H9 (cell line): ENCODE measurements around the gene WNT3A. TPM values are rescaled to one million over a fixed set of nuclear protein-coding genes. Genes with fewer than 3 reads are reported as not detected.
A peak's percentile ranks its signal among the peaks of the same experiment; 100 is the strongest.

Source experiments
- DNase-seq: peaks from one replicate; pipeline ENCODE4 v3.0.0-alpha.2; 2017
- H2AFZ ChIP-seq: one replicate; pipeline ENCODE4 v1.6.1; 2013; ENCODE audit warnings: mild to moderate bottlenecking, low read length, control low read depth, moderate library complexity
- H2AK5ac ChIP-seq: 2 replicates; pipeline ENCODE4 v1.6.1; 2013; ENCODE audit warnings: low read length, control low read depth, mixed read lengths; ENCODE audit not compliant: insufficient read length
- H2BK120ac ChIP-seq: one replicate; pipeline ENCODE4 v1.6.1; 2013; ENCODE audit warnings: low read depth, mild to moderate bottlenecking, low read length, control low read depth, inconsistent platforms; ENCODE audit not compliant: poor library complexity, severe bottlenecking
- H2BK12ac ChIP-seq: 2 replicates; pipeline ENCODE4 v1.6.1; 2013; ENCODE audit warnings: low read length, control low read depth, mixed read lengths, low read depth; ENCODE audit not compliant: insufficient read length
- H2BK15ac ChIP-seq: 2 replicates; pipeline ENCODE4 v1.6.1; 2013; ENCODE audit warnings: low read depth, low read length, control low read depth
- H2BK20ac ChIP-seq: one replicate; pipeline ENCODE4 v1.6.1; 2013; ENCODE audit warnings: low read depth, mild to moderate bottlenecking, low read length, control low read depth, inconsistent platforms; ENCODE audit not compliant: poor library complexity, severe bottlenecking
- H2BK5ac ChIP-seq: 2 replicates; pipeline ENCODE4 v1.6.1; 2013; ENCODE audit warnings: low read length, control low read depth, mixed read lengths; ENCODE audit not compliant: insufficient read length
- H3K14ac ChIP-seq: 2 replicates; pipeline ENCODE4 v1.6.1; 2013; ENCODE audit warnings: low read length, control low read depth; ENCODE audit not compliant: insufficient read depth
- H3K18ac ChIP-seq: 2 replicates; pipeline ENCODE4 v1.6.1; 2013; ENCODE audit warnings: low read depth, mild to moderate bottlenecking, mixed read lengths, low read length, control low read depth; ENCODE audit not compliant: insufficient read length
- H3K23ac ChIP-seq: 2 replicates; pipeline ENCODE4 v1.6.1; 2013; ENCODE audit warnings: low read length, control low read depth, mixed read lengths, low read depth; ENCODE audit not compliant: insufficient read length
- H3K23me2 ChIP-seq: 2 replicates; pipeline ENCODE4 v1.6.1; 2013; ENCODE audit warnings: low read depth, mild to moderate bottlenecking, mixed read lengths, low read length, control low read depth; ENCODE audit not compliant: insufficient read length, poor library complexity, severe bottlenecking
- H3K27ac ChIP-seq: 2 replicates; pipeline ENCODE4 v1.5.1; 2013; ENCODE audit warnings: low read length, control low read depth, mixed read lengths, low read depth; ENCODE audit not compliant: insufficient read length
- H3K27me3 ChIP-seq: 2 replicates; pipeline ENCODE4 v1.6.1; 2013; ENCODE audit warnings: low read length, control low read depth, inconsistent platforms; ENCODE audit not compliant: insufficient read depth
- H3K4ac ChIP-seq: 2 replicates; pipeline ENCODE4 v1.6.1; 2013; ENCODE audit warnings: low read depth, mild to moderate bottlenecking, control low read depth, inconsistent platforms, low read length, moderate library complexity
- H3K4me1 ChIP-seq: 2 replicates; pipeline ENCODE4 v1.6.1; 2013; ENCODE audit warnings: low read length, control low read depth, inconsistent platforms; ENCODE audit not compliant: insufficient read depth
- H3K4me2 ChIP-seq: 2 replicates; pipeline ENCODE4 v1.6.1; 2013; ENCODE audit warnings: low read length, control low read depth, mixed read lengths; ENCODE audit not compliant: insufficient read length, insufficient read depth
- H3K56ac ChIP-seq: 2 replicates; pipeline ENCODE4 v1.6.1; 2013; ENCODE audit warnings: low read depth, mild to moderate bottlenecking, mixed read lengths, low read length, control low read depth; ENCODE audit not compliant: insufficient read length
- H3K79me1 ChIP-seq: 2 replicates; pipeline ENCODE4 v1.6.1; 2013; ENCODE audit warnings: low read depth, mild to moderate bottlenecking, moderate library complexity, low read length, control low read depth, inconsistent platforms; ENCODE audit not compliant: insufficient read depth, poor library complexity, severe bottlenecking
- H3K79me2 ChIP-seq: 2 replicates; pipeline ENCODE4 v1.6.1; 2013; ENCODE audit warnings: low read length, control low read depth, inconsistent platforms; ENCODE audit not compliant: insufficient read depth
- H3K9ac ChIP-seq: 2 replicates; pipeline ENCODE4 v1.6.1; 2013; ENCODE audit warnings: low read length, control low read depth, mixed read lengths; ENCODE audit not compliant: insufficient read length; ENCODE audit errors: extremely low read depth
- H3K9me3 ChIP-seq: one replicate; pipeline ENCODE4 v1.6.1; 2013; ENCODE audit warnings: low read depth, low read length, inconsistent platforms; ENCODE audit not compliant: control insufficient read depth
- H3T11ph ChIP-seq: one replicate; pipeline ENCODE4 v1.6.1; 2013; ENCODE audit warnings: mild to moderate bottlenecking, low read length, control low read depth, inconsistent platforms
- H4K20me1 ChIP-seq: one replicate; pipeline ENCODE4 v1.6.1; 2013; ENCODE audit not compliant: control insufficient read depth, insufficient read length, insufficient read depth
- H4K5ac ChIP-seq: 2 replicates; pipeline ENCODE4 v1.6.1; 2013; ENCODE audit warnings: low read depth, mild to moderate bottlenecking, mixed read lengths, low read length, control low read depth; ENCODE audit not compliant: insufficient read length
- H4K8ac ChIP-seq: replicated peaks from 2 replicates; pipeline ENCODE4 v1.6.1; 2013; ENCODE audit warnings: low read length, control low read depth, mixed read lengths, low read depth; ENCODE audit not compliant: insufficient read length
- H4K91ac ChIP-seq: 2 replicates; pipeline ENCODE4 v1.6.1; 2013; ENCODE audit warnings: low read depth, mild to moderate bottlenecking, moderate library complexity, mixed read lengths, low read length, control low read depth; ENCODE audit not compliant: insufficient read length
- H3K27ac Mint-ChIP-seq, 3 experiments: 2 replicates in 2 of 3; 3 replicates in 1 of 3; pipeline ENCODE4 v1.8.0; 2020 to 2021; ENCODE audit warnings: mixed read lengths in 3 of 3, mild to moderate bottlenecking in 1 of 3, moderate library complexity in 1 of 3
- H3K27me3 Mint-ChIP-seq: 2 replicates; pipeline ENCODE4 v1.8.0; 2021; ENCODE audit warnings: low read depth, mild to moderate bottlenecking, moderate library complexity, mixed read lengths
- H3K36me3 Mint-ChIP-seq, 3 experiments: 2 replicates in 2 of 3; 3 replicates in 1 of 3; pipeline ENCODE4 v1.8.0; 2020 to 2021; ENCODE audit warnings: low read depth in 3 of 3, mixed read lengths in 3 of 3; ENCODE audit not compliant: insufficient read depth in 1 of 3
- H3K4me1 Mint-ChIP-seq, 2 experiments: 2 replicates each; pipeline ENCODE4 v1.8.0; 2020; ENCODE audit warnings: mixed read lengths in 2 of 2
- H3K4me3 Mint-ChIP-seq, 2 experiments: 2 replicates in 1 of 2; 3 replicates in 1 of 2; pipeline ENCODE4 v1.8.0; 2020 to 2021; ENCODE audit warnings: mild to moderate bottlenecking in 2 of 2, mixed read lengths in 2 of 2, moderate library complexity in 1 of 2
- H3K9me3 Mint-ChIP-seq, 2 experiments: 2 replicates in 1 of 2; 3 replicates in 1 of 2; pipeline ENCODE4 v1.8.0; 2020; ENCODE audit warnings: mild to moderate bottlenecking in 2 of 2, mixed read lengths in 2 of 2, moderate library complexity in 1 of 2
- CTCF ChIP-seq: fragments of 200-600 bp; sonication (generic); conservative IDR thresholded peaks from 3 replicates; pipeline ENCODE4 v1.8.0; 2021; ENCODE audit warnings: antibody characterized with exemption, mild to moderate bottlenecking
- WGBS: extraction: QIAGEN DNeasy Blood & Tissue Kit; methylation state at CpG from one replicate; pipeline ENCODE4 v1.1.7; 2013; ENCODE audit warnings: missing lambda C conversion rate, low lambda C conversion rate, mixed read lengths; ENCODE audit not compliant: insufficient read length; ENCODE audit errors: extremely low coverage; 5-methylcytosine and 5-hydroxymethylcytosine counted together
- total RNA-seq: library from RNA; stranded (reverse); gene quantifications from 2 replicates; pipeline ENCODE4 v1.2.1, GENCODE V29; 2021

WNT3A gene
- total RNA-seq, 1 experiment from 2014 or later: 0.17 TPM

GRCh38 chr1:228084325-228084724, 77.5 kb downstream of the WNT3A start:
- Histone ChIP-seq H3K4me2 (peak overlapping the region; percentile 90), H2BK15ac (no peak overlapping the region), H4K5ac (no peak overlapping the region), H2BK20ac (no peak overlapping the region), H3K14ac (no peak overlapping the region), H3K18ac (no peak overlapping the region), H2AFZ (no peak overlapping the region), H4K20me1 (peaks cover 3% of the 10 kb centered on the region), H3T11ph (no peak overlapping the region), H3K27ac (no peak overlapping the region), H3K27me3 (no peaks in the 10 kb centered on the region; the same call in 1 of the 2 replicates), H3K9me3 (no peaks in the 10 kb centered on the region), H3K4me1 (peaks cover 6% of the 10 kb centered on the region), H2BK5ac (no peak overlapping the region), H3K4ac (no peak overlapping the region), H3K79me2 (peaks cover 61% of the 10 kb centered on the region), H3K23ac (no peak overlapping the region), H3K79me1 (peaks cover 17% of the 10 kb centered on the region), H2BK12ac (no peak overlapping the region), H2AK5ac (no peak overlapping the region), H3K23me2 (peaks cover 10% of the 10 kb centered on the region), H4K8ac (no peak overlapping the region), H2BK120ac (no peak overlapping the region), H4K91ac (no peak overlapping the region), H3K9ac (peak overlapping the region; percentile 95), H3K56ac (no peak overlapping the region)
- WGBS: no CpG with 5 or more reads among the region's 3 CpGs
- Mint-ChIP-seq H3K27ac (no peak overlapping the region), H3K27me3 (peaks cover 16% of the 10 kb centered on the region), H3K9me3 (0 out of 5 replicates have a peak, but pooled peaks cover 0 to 3% of the 10 kb centered on the region in 2 experiments), H3K4me1 (peaks cover 43 to 53% of the 10 kb centered on the region in 2 experiments), H3K4me3 (peak overlapping the region; percentile 97 to 99), H3K36me3 (peaks cover 10 to 23% (median 22%) of the 10 kb centered on the region in 3 experiments)
- no peak for DNase-seq
- no peak for TF ChIP-seq CTCF
